Transverse colon (tissue), 4 donors: ENCODE results near the gene FOXP2.

ENCODE experiments used
- CTCF ChIP-seq, 5 experiments: fragments of 200-600 bp in 3 of 5; fragments of 450-650 bp in 2 of 5; sonication (generic) in 3 of 5; IDR thresholded peaks; 1 replicate in 2 of 5; 2 replicates in 3 of 5; pipeline ENCODE4 v1.5.1; 2016 to 2017; ENCODE audit warnings: antibody characterized with exemption in 5 of 5, inconsistent platforms in 3 of 5, mild to moderate bottlenecking in 2 of 5, moderate library complexity in 1 of 5
- EP300 ChIP-seq: sonication (generic); formaldehyde crosslinking; IDR thresholded peaks from one replicate; pipeline ENCODE4 v1.6.1; 2017; ENCODE audit warnings: antibody characterized with exemption, low read depth
- POLR2AphosphoS5 ChIP-seq, 3 donors: sonication (generic); formaldehyde crosslinking; IDR thresholded peaks; one replicate each; pipeline ENCODE4 v1.6.1; 2016; ENCODE audit warnings: antibody characterized with exemption in 3 of 3

DNA sequence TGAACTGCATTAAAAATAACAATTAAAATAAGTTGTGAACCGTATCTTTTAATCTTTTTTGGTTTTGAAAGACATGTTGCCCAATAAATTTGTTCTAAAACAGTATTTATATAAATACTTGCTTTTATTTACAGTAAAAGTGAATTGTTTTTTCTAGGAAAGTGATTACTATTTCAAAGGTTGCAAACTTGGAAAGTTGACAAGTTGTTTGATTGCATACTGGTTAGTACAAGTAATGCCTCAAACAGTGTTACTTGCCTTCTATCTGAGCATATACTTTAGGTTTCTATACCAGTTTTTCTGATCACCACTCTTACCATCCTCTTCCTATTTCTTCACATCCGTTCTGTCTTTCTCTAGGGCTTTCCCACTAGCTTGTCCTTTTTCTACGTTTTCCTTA lies 212.6 kb downstream of the FOXP2 start:
- TF ChIP-seq CTCF (IDR thresholded peaks at IDR 0.05), result no peak
- no peak for TF ChIP-seq EP300
- no peak for TF ChIP-seq POLR2AphosphoS5 (IDR thresholded peaks at IDR 0.05)
